GM10266 (cell line): ENCODE results near the gene TTC33.

Source experiments
- DNase-seq: peaks from one replicate; pipeline ENCODE4 v3.0.0; 2012; ENCODE audit errors: extremely low spot score
- TF ChIP-seq, protein P1 (sequence below): IDR thresholded peaks from 2 replicates; pipeline ENCODE4 v1.5.1; 2012; ENCODE audit warnings: mild to moderate bottlenecking, low read depth; ENCODE audit not compliant: control insufficient read depth, insufficient read depth; ENCODE audit errors: missing control alignments

The TTC33 gene

DNA sequence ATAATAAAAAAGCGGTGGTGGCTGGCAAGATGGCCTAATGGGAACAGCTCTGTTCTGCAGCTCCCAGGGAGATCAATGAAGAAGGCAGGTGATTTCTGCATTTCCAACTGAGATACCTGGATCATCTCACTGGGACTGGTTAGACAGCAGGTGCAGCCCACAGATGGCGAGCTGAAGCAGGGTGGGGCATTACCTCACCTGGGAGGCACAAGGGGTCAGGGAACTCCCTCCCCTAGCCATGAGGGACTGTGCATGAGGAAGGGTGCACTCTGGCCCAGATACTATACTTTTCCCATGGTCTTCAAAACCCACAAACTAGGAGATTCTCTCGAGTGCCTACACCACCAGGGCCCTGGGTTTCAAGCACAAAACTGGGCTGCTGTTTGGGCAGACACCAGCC lies 121.6 kb downstream of the TTC33 start:
- no peak for DNase-seq
- TF ChIP-seq, protein P1, sequence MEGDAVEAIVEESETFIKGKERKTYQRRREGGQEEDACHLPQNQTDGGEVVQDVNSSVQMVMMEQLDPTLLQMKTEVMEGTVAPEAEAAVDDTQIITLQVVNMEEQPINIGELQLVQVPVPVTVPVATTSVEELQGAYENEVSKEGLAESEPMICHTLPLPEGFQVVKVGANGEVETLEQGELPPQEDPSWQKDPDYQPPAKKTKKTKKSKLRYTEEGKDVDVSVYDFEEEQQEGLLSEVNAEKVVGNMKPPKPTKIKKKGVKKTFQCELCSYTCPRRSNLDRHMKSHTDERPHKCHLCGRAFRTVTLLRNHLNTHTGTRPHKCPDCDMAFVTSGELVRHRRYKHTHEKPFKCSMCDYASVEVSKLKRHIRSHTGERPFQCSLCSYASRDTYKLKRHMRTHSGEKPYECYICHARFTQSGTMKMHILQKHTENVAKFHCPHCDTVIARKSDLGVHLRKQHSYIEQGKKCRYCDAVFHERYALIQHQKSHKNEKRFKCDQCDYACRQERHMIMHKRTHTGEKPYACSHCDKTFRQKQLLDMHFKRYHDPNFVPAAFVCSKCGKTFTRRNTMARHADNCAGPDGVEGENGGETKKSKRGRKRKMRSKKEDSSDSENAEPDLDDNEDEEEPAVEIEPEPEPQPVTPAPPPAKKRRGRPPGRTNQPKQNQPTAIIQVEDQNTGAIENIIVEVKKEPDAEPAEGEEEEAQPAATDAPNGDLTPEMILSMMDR: no peak

DNA sequence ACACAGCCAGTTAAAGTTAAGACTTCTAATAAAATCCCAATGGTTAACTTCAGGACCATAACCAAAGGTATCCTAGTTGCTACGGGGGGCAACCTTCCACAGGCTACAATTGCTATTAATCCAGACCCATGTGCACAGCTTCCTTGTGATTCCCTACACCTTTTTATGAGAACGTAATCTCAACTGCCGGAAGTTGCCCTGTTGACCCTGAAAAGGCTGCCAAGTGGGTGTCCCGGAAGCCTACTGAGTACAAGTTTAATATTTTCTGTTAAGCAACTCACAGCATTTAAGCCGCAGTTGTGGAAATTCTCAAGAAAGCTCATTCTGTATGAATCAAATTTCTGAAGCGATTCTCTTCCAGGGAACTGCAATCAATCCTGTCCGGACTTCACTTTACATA lies 124.5 kb downstream of the TTC33 start:
- no peak for DNase-seq
- TF ChIP-seq, protein P1: no peak

DNA sequence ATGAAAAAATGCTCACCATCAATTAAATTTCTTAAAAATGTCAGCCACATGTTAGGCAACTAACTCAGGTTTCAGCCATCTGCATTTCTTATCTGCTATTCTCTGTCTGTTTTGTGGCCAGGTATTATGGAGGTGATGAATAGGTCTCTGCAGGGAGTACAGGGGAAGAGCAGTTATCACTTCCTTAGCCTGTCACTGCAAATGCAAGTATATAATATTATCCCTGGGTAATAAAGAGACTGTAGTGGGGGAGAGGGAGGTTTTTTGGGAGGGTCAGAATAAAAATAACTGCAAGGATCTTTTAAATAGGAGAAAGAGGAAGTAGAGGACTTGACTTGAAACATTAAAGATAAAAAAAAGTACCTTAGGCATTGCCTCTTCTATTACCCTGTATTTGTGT lies 125.6 kb downstream of the TTC33 start:
- no peak for DNase-seq
- TF ChIP-seq, protein P1: no peak

DNA sequence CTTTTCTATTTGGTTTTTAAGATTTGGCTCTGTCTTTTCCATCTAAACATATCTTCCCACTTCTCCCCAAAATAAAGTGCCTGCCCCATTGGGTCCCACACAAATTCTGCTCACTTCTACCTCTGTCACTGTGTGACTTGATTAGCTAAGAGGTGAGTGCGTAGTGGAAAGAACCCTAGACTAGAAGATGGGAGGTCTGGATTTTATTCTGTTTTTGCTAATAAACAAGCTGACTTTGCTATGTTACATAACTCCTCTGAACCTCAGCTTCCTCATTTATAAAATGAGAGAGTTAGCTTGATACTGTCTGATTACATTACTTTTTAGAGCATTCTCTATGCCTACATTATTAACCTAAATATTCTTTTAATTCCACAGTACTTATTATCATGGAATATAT lies 127.4 kb downstream of the TTC33 start:
- TF ChIP-seq, protein P1: no peak
- DNase-seq: no peak

DNA sequence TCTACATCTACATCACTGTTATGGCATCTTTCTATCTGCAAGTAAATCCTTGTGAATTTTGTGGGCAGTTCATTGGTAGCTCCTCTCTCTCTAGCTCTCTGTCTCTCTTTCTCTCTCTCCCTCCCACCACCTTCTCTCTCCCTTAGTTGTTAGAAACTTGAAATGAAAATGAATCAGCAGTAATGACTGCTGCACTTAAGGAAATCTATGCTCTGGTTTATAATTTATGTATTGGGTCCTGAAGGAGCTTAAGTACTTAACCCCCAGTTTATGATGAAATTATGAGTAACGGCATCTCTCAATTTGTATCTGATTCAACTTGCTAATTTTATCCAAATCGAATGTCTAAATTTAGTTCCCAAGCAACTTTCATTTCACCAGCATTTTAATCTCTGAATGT lies 128.1 kb downstream of the TTC33 start:
- no peak for DNase-seq
- TF ChIP-seq, protein P1: no peak

DNA sequence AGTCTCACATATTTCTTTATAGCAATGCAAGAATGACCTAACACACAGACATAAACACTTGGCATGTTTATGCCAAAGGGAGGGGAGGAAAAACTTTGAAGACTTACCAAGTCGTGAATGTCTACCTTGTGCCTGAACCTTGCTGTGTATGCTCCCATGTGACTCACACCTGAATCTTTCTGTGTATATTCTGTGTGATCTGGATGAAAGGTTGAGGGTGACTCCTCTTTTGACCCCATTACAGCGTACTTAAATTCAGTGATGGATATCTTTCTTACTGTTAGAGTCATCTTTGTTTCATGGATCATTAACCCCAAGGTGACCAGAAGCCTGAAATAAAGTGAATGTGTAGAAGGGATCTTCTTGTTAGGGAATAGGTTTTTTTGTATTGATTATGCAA lies 129.0 kb downstream of the TTC33 start:
- TF ChIP-seq, protein P1: no peak
- DNase-seq: no peak

DNA sequence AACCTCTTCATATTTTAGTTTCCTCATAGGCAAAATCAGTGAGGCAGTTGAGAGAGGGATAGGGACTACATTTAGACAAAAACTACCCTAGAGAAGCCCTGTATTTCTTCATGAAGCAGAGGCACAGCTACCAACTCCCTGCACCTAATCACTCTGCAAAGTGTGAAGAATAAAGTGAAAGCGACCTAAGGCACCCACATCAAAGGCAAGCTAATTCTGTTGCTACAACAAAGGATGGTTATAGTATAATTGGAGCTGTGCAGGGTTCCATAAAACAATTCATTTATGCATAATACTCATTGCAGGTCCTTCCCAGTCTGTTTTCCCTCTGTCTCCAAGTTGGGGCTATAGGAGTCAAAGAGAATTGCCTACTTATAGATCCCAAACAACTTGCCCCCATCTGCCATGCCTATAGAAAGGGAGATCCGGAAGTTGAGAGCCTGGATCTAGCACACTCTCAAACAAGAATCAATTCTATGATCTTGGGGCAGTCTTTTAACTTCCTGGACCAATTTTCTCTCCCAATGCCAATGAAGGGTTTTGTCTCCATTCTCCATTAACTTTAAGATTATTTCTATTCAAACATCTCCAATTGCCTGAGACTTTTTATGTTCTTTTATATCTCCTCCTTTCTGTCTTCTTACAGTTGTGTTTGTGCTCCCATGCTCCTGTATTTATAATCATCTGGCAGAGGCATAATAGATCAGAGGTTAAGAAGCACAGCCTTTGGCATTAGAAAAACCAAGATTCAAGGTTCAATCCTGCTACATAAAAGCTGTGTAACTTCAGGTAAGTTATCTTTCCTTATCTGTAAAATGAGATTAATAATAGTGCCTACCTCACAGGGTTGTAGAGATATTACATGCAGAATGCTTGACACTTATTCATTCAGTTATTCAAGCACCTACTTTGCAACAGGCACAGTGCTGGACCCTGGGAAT lies 132.0 kb downstream of the TTC33 start:
- DNase-seq: no peak
- TF ChIP-seq, protein P1: no peak
